ENCODE results near the gene CCR6.

CCR6 gene

GRCh38 chr6:167119670-167120582, 3.0 kb upstream of the CCR6 start:
- no peak for DNase-seq (ENCODE audit: low read depth in 1 of 2, low spot score in 1 of 2)

- DNase-seq (ENCODE audit: low read depth in 1 of 2, low spot score in 1 of 2): no peak
Measured at GRCh38 chr6:167120583-167120903, 2.4 kb upstream of the CCR6 start.

GRCh38 chr6:167121335-167121841, 1.5 kb upstream of the CCR6 start:
- DNase-seq (ENCODE audit: low read depth in 1 of 2, low spot score in 1 of 2): no peak

- DNase-seq (ENCODE audit: low read depth in 1 of 2, low spot score in 1 of 2): no peak
Measured at GRCh38 chr6:167122041-167122826, 662 bp upstream of the CCR6 start.

GRCh38 chr6:167124753-167125152, 1.9 kb downstream of the CCR6 start:
- DNase-seq (ENCODE audit: low read depth in 1 of 2, low spot score in 1 of 2): no peak

GRCh38 chr6:167125410-167125809, 2.5 kb downstream of the CCR6 start:
- DNase-seq (ENCODE audit: low read depth in 1 of 2, low spot score in 1 of 2): no peak

- no peak for DNase-seq (ENCODE audit: low read depth in 1 of 2, low spot score in 1 of 2)
Measured at GRCh38 chr6:167125855-167126349, 3.0 kb downstream of the CCR6 start.

- no peak for DNase-seq (ENCODE audit: low read depth in 1 of 2, low spot score in 1 of 2)
Measured at GRCh38 chr6:167127785-167128531, 5.1 kb downstream of the CCR6 start.

GRCh38 chr6:167129159-167129558, 6.3 kb downstream of the CCR6 start:
- DNase-seq (ENCODE audit: low read depth in 1 of 2, low spot score in 1 of 2): no peak

- DNase-seq (ENCODE audit: low read depth in 1 of 2, low spot score in 1 of 2): no peak
Measured at GRCh38 chr6:167129562-167129961, 6.7 kb downstream of the CCR6 start.

GRCh38 chr6:167130008-167130677, 7.2 kb downstream of the CCR6 start:
- DNase-seq (ENCODE audit: low read depth in 1 of 2, low spot score in 1 of 2): no peak

GRCh38 chr6:167130712-167131684, 8.1 kb downstream of the CCR6 start:
- no peak for DNase-seq (ENCODE audit: low read depth in 1 of 2, low spot score in 1 of 2)

- no peak for DNase-seq (ENCODE audit: low read depth in 1 of 2, low spot score in 1 of 2)
Measured at GRCh38 chr6:167134448-167135328, 11.8 kb downstream of the CCR6 start.

GRCh38 chr6:167136376-167136775, 13.5 kb downstream of the CCR6 start:
- DNase-seq (ENCODE audit: low read depth in 1 of 2, low spot score in 1 of 2): no peak

- no peak for DNase-seq (ENCODE audit: low read depth in 1 of 2, low spot score in 1 of 2)
Measured at GRCh38 chr6:167137081-167137480, 14.2 kb downstream of the CCR6 start.

- DNase-seq (ENCODE audit: low read depth in 1 of 2, low spot score in 1 of 2): no peak
Measured at GRCh38 chr6:167137881-167138280, 15.0 kb downstream of the CCR6 start.

- no peak for DNase-seq (ENCODE audit: low read depth in 1 of 2, low spot score in 1 of 2)
Measured at GRCh38 chr6:167139761-167140160, 16.9 kb downstream of the CCR6 start.
